Progenitor cell of endocrine pancreas (in vitro differentiated cells): Measurements from ENCODE around the gene TRABD. TPM values are rescaled to one million over a fixed set of nuclear protein-coding genes. Genes with fewer than 3 reads are reported as not detected.

Experiments used
- DNase-seq: peaks from one replicate; pipeline ENCODE4 v3.0.0; 2021; ENCODE audit warnings: low spot score; ENCODE audit not compliant: unreplicated experiment
- H3K27ac Mint-ChIP-seq: 2 replicates; pipeline ENCODE4 v1.8.0; 2021; ENCODE audit warnings: mild to moderate bottlenecking, moderate library complexity, mixed read lengths
- H3K27me3 Mint-ChIP-seq: 2 replicates; pipeline ENCODE4 v1.8.0; 2021; ENCODE audit warnings: mixed read lengths
- H3K36me3 Mint-ChIP-seq: 2 replicates; pipeline ENCODE4 v1.8.0; 2022; ENCODE audit warnings: mixed read lengths; ENCODE audit not compliant: insufficient read depth
- H3K4me1 Mint-ChIP-seq: 2 replicates; pipeline ENCODE4 v1.8.0; 2021; ENCODE audit warnings: low read depth, mixed read lengths
- H3K4me3 Mint-ChIP-seq: 2 replicates; pipeline ENCODE4 v1.8.0; 2021; ENCODE audit warnings: low read depth, mild to moderate bottlenecking, moderate library complexity, mixed read lengths
- H3K9me3 Mint-ChIP-seq: 2 replicates; pipeline ENCODE4 v1.8.0; 2021; ENCODE audit warnings: low read depth, mixed read lengths
- total RNA-seq: library from RNA; stranded (reverse); gene quantifications from 2 replicates; pipeline ENCODE4 v1.2.1, GENCODE V29; 2021
- TF ChIP-seq, protein P1 (sequence below): fragments of 200-600 bp; sonication (generic); IDR thresholded peaks from one replicate; pipeline ENCODE4 v1.5.0; 2021; ENCODE audit warnings: antibody characterized with exemption, mild to moderate bottlenecking; ENCODE audit not compliant: unreplicated experiment

Gene TRABD
- total RNA-seq, 1 donor from 2014 or later = 39.4 TPM

DNA sequence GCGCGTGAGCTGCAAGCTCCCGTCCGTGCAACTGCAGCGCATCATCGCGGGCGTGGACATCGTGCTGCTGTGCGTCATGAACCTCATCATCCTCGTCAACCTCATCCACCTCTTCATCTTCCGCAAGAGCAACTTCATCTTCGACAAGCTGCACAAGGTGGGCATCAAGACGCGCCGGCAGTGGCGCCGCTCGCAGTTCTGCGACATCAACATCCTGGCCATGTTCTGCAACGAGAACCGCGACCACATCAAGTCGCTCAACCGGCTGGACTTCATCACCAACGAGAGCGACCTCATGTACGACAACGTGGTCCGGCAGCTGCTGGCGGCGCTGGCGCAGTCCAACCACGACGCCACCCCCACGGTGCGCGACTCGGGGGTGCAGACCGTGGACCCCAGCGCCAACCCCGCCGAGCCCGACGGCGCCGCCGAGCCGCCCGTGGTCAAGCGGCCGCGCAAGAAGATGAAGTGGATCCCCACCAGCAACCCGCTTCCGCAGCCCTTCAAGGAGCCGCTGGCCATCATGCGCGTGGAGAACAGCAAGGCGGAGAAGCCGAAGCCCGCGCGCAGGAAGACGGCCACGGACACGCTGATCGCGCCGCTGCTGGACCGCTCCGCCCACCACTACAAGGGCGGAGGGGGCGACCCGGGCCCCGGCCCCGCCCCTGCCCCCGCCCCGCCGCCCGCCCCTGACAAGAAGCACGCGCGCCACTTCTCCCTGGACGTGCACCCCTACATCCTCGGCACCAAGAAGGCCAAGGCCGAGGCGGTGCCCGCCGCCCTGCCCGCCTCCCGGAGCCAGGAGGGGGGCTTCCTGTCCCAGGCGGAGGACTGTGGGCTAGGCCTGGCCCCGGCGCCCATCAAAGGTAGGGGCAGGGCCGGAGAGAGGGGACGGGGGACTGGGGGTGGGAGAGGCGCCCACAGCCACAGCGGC lies 7.9 kb upstream of the TRABD start:
- H3K27me3 Mint-ChIP-seq = no peaks in the 10 kb centered on the region
- TF ChIP-seq, protein P1, sequence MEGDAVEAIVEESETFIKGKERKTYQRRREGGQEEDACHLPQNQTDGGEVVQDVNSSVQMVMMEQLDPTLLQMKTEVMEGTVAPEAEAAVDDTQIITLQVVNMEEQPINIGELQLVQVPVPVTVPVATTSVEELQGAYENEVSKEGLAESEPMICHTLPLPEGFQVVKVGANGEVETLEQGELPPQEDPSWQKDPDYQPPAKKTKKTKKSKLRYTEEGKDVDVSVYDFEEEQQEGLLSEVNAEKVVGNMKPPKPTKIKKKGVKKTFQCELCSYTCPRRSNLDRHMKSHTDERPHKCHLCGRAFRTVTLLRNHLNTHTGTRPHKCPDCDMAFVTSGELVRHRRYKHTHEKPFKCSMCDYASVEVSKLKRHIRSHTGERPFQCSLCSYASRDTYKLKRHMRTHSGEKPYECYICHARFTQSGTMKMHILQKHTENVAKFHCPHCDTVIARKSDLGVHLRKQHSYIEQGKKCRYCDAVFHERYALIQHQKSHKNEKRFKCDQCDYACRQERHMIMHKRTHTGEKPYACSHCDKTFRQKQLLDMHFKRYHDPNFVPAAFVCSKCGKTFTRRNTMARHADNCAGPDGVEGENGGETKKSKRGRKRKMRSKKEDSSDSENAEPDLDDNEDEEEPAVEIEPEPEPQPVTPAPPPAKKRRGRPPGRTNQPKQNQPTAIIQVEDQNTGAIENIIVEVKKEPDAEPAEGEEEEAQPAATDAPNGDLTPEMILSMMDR = no peak
- no peak overlapping the region for H3K27ac Mint-ChIP-seq

DNA sequence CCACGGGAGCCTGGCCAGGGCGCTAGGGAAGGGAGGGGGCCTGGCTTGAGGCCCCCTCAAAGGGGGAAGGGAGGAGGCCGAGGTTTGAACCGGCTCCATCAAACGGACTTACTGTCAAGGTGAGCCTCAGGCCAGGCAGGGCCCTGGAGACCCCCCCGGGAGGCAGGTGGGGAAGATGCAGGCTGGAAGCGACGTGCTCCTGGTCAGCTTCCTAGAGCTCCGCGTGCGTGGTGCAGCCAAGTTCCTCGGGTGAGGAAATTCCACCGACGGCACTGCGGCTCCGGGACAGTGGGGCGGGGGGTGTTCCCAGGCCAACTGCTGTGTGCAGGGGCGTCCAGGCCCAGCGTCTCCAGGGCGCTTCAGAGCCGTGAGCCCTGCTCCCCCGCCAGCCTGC lies 7.2 kb upstream of the TRABD start:
- Mint-ChIP-seq H3K4me1 (peaks cover 1% of the 10 kb centered on the region), H3K9me3 (no peaks in the 10 kb centered on the region), H3K27me3 (no peaks in the 10 kb centered on the region), H3K4me3 (no peak overlapping the region), H3K36me3 (peaks cover 6% of the 10 kb centered on the region), H3K27ac (no peak overlapping the region)
- no peak for DNase-seq
- TF ChIP-seq, protein P1 = no peak

More for the DNA sequence above, 7.9 kb upstream of the TRABD start:
- Mint-ChIP-seq H3K4me3 (no peak overlapping the region), H3K9me3 (no peaks in the 10 kb centered on the region), H3K36me3 (peaks cover 6% of the 10 kb centered on the region), H3K4me1 (peaks cover 1% of the 10 kb centered on the region)
- no peak for DNase-seq

DNA sequence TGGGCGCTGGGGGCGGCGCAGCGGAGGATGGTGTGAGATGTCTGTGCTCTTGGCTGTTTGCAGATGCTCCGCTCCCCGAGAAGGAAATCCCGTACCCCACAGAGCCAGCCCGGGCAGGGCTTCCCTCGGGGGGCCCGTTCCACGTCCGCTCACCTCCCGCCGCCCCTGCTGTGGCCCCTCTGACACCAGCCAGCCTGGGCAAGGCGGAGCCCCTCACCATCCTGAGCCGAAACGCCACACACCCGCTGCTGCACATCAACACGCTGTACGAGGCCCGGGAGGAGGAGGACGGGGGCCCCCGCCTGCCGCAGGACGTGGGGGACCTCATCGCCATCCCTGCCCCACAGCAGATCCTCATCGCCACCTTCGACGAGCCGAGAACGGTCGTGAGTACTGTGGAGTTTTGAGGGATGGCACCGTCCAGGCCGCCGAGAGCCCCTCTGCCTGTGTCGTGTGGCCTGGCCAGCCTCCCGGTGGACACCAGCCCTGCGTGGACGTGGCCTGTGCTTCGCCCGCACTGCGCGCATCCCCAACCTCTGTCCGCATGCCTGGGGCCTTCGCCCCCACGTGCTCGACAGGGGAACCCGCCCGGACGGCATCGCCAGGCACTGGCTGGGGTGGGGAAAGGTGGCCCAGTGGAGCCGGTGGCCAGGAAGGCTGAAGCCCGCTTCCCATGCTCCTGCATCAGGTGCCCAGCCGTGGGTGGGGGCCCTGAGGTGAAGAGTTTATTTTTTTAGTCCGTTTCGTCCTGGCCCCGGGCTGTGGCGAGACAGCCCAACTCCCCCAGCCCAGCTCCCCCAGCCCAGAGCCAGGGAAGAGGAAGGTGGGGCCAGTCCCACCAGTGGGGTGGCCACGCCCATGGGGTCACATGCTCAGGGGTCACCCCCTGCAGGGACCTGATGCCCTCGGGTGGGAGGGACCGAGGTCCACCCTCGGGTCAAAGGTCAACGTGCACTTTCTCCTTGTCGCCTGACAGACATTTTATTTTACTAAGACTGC lies 6.5 kb upstream of the TRABD start:
- no peaks in the 10 kb centered on the region for H3K9me3 Mint-ChIP-seq
- peaks cover 6% of the 10 kb centered on the region for H3K36me3 Mint-ChIP-seq
- no peaks in the 10 kb centered on the region for H3K27me3 Mint-ChIP-seq
- peaks cover 1% of the 10 kb centered on the region for H3K4me1 Mint-ChIP-seq
- TF ChIP-seq, protein P1 = no peak
- DNase-seq = no peak
- H3K4me3 Mint-ChIP-seq = no peak overlapping the region
- no peak overlapping the region for H3K27ac Mint-ChIP-seq

DNA sequence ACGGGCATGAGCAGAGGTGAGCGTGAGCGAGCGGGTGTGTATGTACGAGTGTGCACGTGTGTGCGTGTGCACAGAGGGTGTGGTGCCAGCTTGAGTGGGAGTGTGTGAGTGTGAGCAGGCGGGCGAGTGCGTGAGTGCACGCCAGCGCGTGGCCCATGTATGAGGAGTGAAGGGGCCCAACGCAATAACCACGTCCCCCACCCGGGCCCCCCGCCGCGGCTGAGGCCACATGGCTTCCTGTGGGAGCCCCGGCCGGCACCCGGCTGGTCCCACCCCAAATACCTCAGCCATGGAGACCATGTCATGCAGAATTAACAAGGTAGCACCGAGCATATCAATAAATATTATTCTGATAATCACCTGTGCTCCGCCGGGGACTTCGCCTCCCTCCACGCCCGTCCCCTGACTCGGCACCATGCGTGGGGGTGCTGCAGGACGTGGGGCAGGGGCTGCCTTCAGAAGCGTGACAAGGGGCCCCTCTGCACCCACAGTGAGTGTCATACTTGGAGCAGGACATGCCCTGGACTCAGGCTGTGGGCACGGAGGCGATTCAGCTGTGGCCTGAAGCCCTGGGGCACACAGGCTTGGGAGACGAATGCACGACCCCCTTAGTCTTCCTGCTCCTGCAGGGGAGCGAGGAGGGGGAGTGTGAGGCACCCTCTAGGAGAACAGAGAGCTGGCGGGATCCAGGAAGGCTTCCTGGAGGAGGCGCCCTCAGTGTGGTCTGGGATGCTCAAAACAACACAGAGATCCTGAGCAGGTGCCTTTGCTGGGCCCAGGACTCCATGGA lies 5.6 kb upstream of the TRABD start:
- Mint-ChIP-seq H3K36me3 (peaks cover 6% of the 10 kb centered on the region), H3K4me1 (peaks cover 1% of the 10 kb centered on the region), H3K27me3 (peaks cover 3% of the 10 kb centered on the region), H3K9me3 (no peaks in the 10 kb centered on the region), H3K4me3 (no peak overlapping the region), H3K27ac (no peak overlapping the region)
- TF ChIP-seq, protein P1 = no peak
- DNase-seq = no peak
